LNCaP clone FGC (cell line): ENCODE measurements around the gene HTR4.
A peak's percentile ranks its signal among the peaks of the same experiment; 100 is the strongest.

ENCODE experiments used
- DNase-seq: peaks from one replicate; pipeline ENCODE4 v3.0.0-alpha.2; 2011; ENCODE audit warnings: low read depth
- H3K4me3 ChIP-seq: 2 replicates; pipeline ENCODE4 v1.5.1; 2011; ENCODE audit warnings: mild to moderate bottlenecking, low read depth, low read length, control low read depth
- CTCF ChIP-seq: IDR thresholded peaks from 2 replicates; pipeline ENCODE4 v1.5.1; 2012; ENCODE audit warnings: mild to moderate bottlenecking; ENCODE audit not compliant: control insufficient read depth, insufficient read depth; ENCODE audit errors: extremely low read depth

HTR4 gene

GRCh38 chr5:148561801-148562311 is 92.5 kb downstream of the HTR4 start:
- no peak overlapping the region for H3K4me3 ChIP-seq
- no peak for TF ChIP-seq CTCF
- no peak for DNase-seq

GRCh38 chr5:148559461-148559860 is 94.9 kb downstream of the HTR4 start:
- no peak for TF ChIP-seq CTCF
- H3K4me3 ChIP-seq = no peak overlapping the region
- peak; percentile 25 for DNase-seq

GRCh38 chr5:148558892-148559291 is 95.4 kb downstream of the HTR4 start:
- no peak overlapping the region for H3K4me3 ChIP-seq
- no peak for TF ChIP-seq CTCF

GRCh38 chr5:148556835-148557234 is 97.5 kb downstream of the HTR4 start:
- no peak for DNase-seq
- no peak for TF ChIP-seq CTCF
- H3K4me3 ChIP-seq = no peak overlapping the region

More at GRCh38 chr5:148558892-148559291, 95.4 kb downstream of the HTR4 start:
- DNase-seq = peak; percentile 14

- no peak for TF ChIP-seq CTCF
- no peak for DNase-seq
These were observed 99.7 kb downstream of the HTR4 start for GRCh38 chr5:148554621-148555020.

GRCh38 chr5:148543727-148544126 is 110.6 kb downstream of the HTR4 start:
- H3K4me3 ChIP-seq = no peak overlapping the region
- DNase-seq = no peak
- TF ChIP-seq CTCF = no peak

More at GRCh38 chr5:148554621-148555020, 99.7 kb downstream of the HTR4 start:
- H3K4me3 ChIP-seq = no peak overlapping the region

- no peak for DNase-seq
These were observed 111.5 kb downstream of the HTR4 start for GRCh38 chr5:148542812-148543211.

More at GRCh38 chr5:148542812-148543211, 111.5 kb downstream of the HTR4 start:
- no peak for TF ChIP-seq CTCF
- H3K4me3 ChIP-seq = no peak overlapping the region
